ENCODE measurements around the gene SHISA2.

SHISA2 gene

GRCh38 chr13:26017196-26017921 lies 34.5 kb downstream of the SHISA2 start:
- DNase-seq: no peak

- no peak for DNase-seq
Observed at GRCh38 chr13:26016189-26016588, 35.6 kb downstream of the SHISA2 start.

- DNase-seq: no peak
Observed at GRCh38 chr13:26015271-26016125, 36.3 kb downstream of the SHISA2 start.

GRCh38 chr13:26012995-26013394 lies 38.8 kb downstream of the SHISA2 start:
- DNase-seq: no peak

- DNase-seq: no peak
Observed at GRCh38 chr13:26011996-26012821, 39.6 kb downstream of the SHISA2 start.

- DNase-seq: no peak
Observed at GRCh38 chr13:26011208-26011573, 40.6 kb downstream of the SHISA2 start.

GRCh38 chr13:26010487-26011207 lies 41.2 kb downstream of the SHISA2 start:
- no peak for DNase-seq

GRCh38 chr13:26007261-26008125 lies 44.3 kb downstream of the SHISA2 start:
- no peak for DNase-seq
